Islet precursor cell (in vitro differentiated cells): Measurements from ENCODE around the gene MYO9A.

Experiments used
- DNase-seq: peaks from one replicate; pipeline ENCODE4 v3.0.0-alpha.2; 2018

Gene MYO9A

GRCh38 chr15:71804695-71805470 is 313.1 kb downstream of the MYO9A start:
- peak; percentile 47 for DNase-seq

- no peak for DNase-seq
These were observed 313.7 kb downstream of the MYO9A start for GRCh38 chr15:71804226-71804625.

GRCh38 chr15:71802770-71803169 is 315.2 kb downstream of the MYO9A start:
- peak; percentile 62 for DNase-seq

GRCh38 chr15:71801935-71802655 is 315.9 kb downstream of the MYO9A start:
- DNase-seq = no peak

GRCh38 chr15:71800835-71801745 is 316.9 kb downstream of the MYO9A start:
- peak; percentile 55 for DNase-seq

GRCh38 chr15:71800190-71800589 is 317.8 kb downstream of the MYO9A start:
- peak; percentile 30 for DNase-seq

- DNase-seq = peak; percentile 32
These were observed 319.3 kb downstream of the MYO9A start for GRCh38 chr15:71798641-71799040.

GRCh38 chr15:71792521-71792920 is 325.4 kb downstream of the MYO9A start:
- DNase-seq = peak; percentile 67

GRCh38 chr15:71791975-71792374 is 326.0 kb downstream of the MYO9A start:
- no peak for DNase-seq

GRCh38 chr15:71790081-71790480 is 327.9 kb downstream of the MYO9A start:
- DNase-seq = peak; percentile 81

- DNase-seq = peak; percentile 37
These were observed 328.3 kb downstream of the MYO9A start for GRCh38 chr15:71789616-71790015.

GRCh38 chr15:71788646-71789579 is 329.0 kb downstream of the MYO9A start:
- DNase-seq = peak; percentile 51

- no peak for DNase-seq
These were observed 331.3 kb downstream of the MYO9A start for GRCh38 chr15:71786673-71787072.

GRCh38 chr15:71785996-71786395 is 332.0 kb downstream of the MYO9A start:
- no peak for DNase-seq

- DNase-seq = peak; percentile 47
These were observed 333.2 kb downstream of the MYO9A start for GRCh38 chr15:71784719-71785118.

- no peak for DNase-seq
These were observed 335.4 kb downstream of the MYO9A start for GRCh38 chr15:71782422-71783165.

- DNase-seq = no peak
These were observed 336.0 kb downstream of the MYO9A start for GRCh38 chr15:71781965-71782265.

GRCh38 chr15:71781179-71781964 is 336.6 kb downstream of the MYO9A start:
- DNase-seq = no peak

- no peak for DNase-seq
These were observed 337.6 kb downstream of the MYO9A start for GRCh38 chr15:71780115-71780976.
